ENCODE data around the gene CCNT1. TPM values are rescaled to one million over a fixed set of nuclear protein-coding genes. Genes with fewer than 3 reads are reported as not detected.

Gene CCNT1
- total RNA-seq, 1 experiment from 2014 or later = 69.4 TPM

DNA sequence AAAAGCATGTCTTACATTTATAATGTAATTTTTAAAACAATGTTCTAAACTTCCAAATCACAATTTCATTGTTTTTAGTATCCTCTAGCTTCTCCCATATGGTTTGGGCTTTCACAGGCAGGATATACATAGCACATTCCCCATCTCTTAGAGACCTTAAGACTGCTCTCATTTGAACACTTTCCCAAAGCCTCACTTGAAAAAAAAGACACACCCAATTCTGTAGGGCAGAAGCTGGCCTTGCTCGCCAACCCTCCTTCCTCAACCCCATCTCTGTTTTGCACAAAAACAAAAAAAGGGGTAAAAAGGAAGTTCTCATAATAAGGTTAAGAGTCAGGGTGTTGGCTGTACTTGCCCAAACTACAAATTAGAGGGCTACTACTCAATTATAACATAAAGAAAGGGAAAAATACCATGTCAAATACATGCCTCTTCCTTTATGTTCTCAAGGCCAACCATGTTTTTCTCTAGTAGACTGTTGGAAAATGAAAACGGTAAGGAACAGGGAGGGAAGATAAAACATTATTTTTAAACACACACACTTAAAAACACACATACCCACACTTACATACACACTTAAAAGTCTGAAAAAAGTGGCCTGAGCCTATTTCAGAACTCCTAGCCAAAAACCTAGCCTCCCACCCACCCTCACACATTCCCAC lies 24.6 kb downstream of the CCNT1 start:
- intact Hi-C loops (cut with micrococcal nuclease) = no loop called here
- ChIA-PET RAD21 (ENCODE audit: low non-redundant PET in 1 of 2, low total read pairs in 2 of 2, uncharacterized antibody in 2 of 2, unreplicated experiment in 2 of 2) (interaction anchor here in 1 of 2 experiments (0.7 kb wide), 1 partner anchor 1254 kb away, joined by 3 read pairs; no protein-coding TSS in a partner anchor), POLR2A (interaction anchor here (1.9 kb wide), 1 partner anchor 10 kb away, joined by 6 read pairs; the partner anchor contains the start of gene KANSL2), CTCF (no interaction called here)
- Histone ChIP-seq H3K27ac (ENCODE audit: low read depth, low read length) (no peak overlapping the region), H3K9ac (ENCODE audit: low read length) (no peak overlapping the region), H3K9me3 (ENCODE audit: control insufficient read depth in 1 of 2, insufficient read depth in 1 of 2, low read depth in 1 of 2, low read length in 2 of 2) (no peaks in the 10 kb centered on the region), H3K27me3 (ENCODE audit: insufficient read depth, low read length) (no peaks in the 10 kb centered on the region), H3K36me3 (ENCODE audit: control insufficient read depth in 1 of 2, insufficient read depth in 2 of 2, low read length in 2 of 2) (peaks cover 51 to 69% of the 10 kb centered on the region in 2 experiments), H3K79me2 (ENCODE audit: insufficient read depth, low read length) (peaks cover 77% of the 10 kb centered on the region), H3K4me1 (ENCODE audit: control insufficient read depth in 1 of 2, insufficient read depth in 2 of 2, low read length in 2 of 2) (no peaks in the 10 kb centered on the region), H3K4me3 (replicated peaks in 1 of 2; ENCODE audit: low read depth in 1 of 2, low read length in 2 of 2) (no peak overlapping the region), H4K20me1 (ENCODE audit: insufficient read depth) (peaks cover 5% of the 10 kb centered on the region; the same call in 1 of the 2 replicates), H3K9me2 (ENCODE audit: insufficient read depth) (no peaks in the 10 kb centered on the region), H3K4me2 (ENCODE audit: low read length) (no peak overlapping the region), H2AFZ (ENCODE audit: low read depth, low read length, poor library complexity, severe bottlenecking) (no peak overlapping the region)
- BruUV-seq (replicated peaks) = no TSS peak
- ATAC-seq (no peak), DNase-seq (ENCODE audit: low read depth, low spot score) (no peak)
- TF ChIP-seq, protein P1, sequence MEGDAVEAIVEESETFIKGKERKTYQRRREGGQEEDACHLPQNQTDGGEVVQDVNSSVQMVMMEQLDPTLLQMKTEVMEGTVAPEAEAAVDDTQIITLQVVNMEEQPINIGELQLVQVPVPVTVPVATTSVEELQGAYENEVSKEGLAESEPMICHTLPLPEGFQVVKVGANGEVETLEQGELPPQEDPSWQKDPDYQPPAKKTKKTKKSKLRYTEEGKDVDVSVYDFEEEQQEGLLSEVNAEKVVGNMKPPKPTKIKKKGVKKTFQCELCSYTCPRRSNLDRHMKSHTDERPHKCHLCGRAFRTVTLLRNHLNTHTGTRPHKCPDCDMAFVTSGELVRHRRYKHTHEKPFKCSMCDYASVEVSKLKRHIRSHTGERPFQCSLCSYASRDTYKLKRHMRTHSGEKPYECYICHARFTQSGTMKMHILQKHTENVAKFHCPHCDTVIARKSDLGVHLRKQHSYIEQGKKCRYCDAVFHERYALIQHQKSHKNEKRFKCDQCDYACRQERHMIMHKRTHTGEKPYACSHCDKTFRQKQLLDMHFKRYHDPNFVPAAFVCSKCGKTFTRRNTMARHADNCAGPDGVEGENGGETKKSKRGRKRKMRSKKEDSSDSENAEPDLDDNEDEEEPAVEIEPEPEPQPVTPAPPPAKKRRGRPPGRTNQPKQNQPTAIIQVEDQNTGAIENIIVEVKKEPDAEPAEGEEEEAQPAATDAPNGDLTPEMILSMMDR (IDR thresholded peaks at IDR 0.05 in 2 of 3, conservative IDR thresholded peaks at IDR 0.05 in 1 of 3; ENCODE audit: borderline replicate concordance in 1 of 3, insufficient read depth in 1 of 3, low read depth in 2 of 3, low read length in 2 of 3) = no peak
- no peak for TF ChIP-seq SP1 (IDR thresholded peaks at IDR 0.05; ENCODE audit: low read depth)
- TF ChIP-seq EZH2phosphoT487 (IDR thresholded peaks at IDR 0.05; ENCODE audit: borderline replicate concordance) = no peak
- TF ChIP-seq FOSL1 (IDR thresholded peaks at IDR 0.05; ENCODE audit: low read depth) = no peak
- TF ChIP-seq TCF7L2 (IDR thresholded peaks at IDR 0.05; ENCODE audit: borderline replicate concordance, extremely low read depth, insufficient read depth, insufficient read length) = no peak
- TF ChIP-seq, protein P2, sequence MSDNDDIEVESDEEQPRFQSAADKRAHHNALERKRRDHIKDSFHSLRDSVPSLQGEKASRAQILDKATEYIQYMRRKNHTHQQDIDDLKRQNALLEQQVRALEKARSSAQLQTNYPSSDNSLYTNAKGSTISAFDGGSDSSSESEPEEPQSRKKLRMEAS (IDR thresholded peaks at IDR 0.05) = no peak
- TF ChIP-seq SIN3A (IDR thresholded peaks at IDR 0.05; ENCODE audit: low read depth) = no peak
- TF ChIP-seq POLR2A (IDR thresholded peaks at IDR 0.05; ENCODE audit: borderline replicate concordance, extremely low read depth, insufficient read depth, insufficient read length) = no peak
- no peak for TF ChIP-seq ZNF274 (IDR thresholded peaks at IDR 0.05; ENCODE audit: low read depth, low read length)
- TF ChIP-seq CBX3 (IDR thresholded peaks at IDR 0.05; ENCODE audit: low read depth) = no peak
- TF ChIP-seq, protein P3, sequence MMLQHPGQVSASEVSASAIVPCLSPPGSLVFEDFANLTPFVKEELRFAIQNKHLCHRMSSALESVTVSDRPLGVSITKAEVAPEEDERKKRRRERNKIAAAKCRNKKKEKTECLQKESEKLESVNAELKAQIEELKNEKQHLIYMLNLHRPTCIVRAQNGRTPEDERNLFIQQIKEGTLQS (IDR thresholded peaks at IDR 0.05) = no peak
- TF ChIP-seq YY1 (IDR thresholded peaks at IDR 0.05; ENCODE audit: extremely low read depth, insufficient replicate concordance, low read depth, low read length) = no peak
- TF ChIP-seq, protein P4, sequence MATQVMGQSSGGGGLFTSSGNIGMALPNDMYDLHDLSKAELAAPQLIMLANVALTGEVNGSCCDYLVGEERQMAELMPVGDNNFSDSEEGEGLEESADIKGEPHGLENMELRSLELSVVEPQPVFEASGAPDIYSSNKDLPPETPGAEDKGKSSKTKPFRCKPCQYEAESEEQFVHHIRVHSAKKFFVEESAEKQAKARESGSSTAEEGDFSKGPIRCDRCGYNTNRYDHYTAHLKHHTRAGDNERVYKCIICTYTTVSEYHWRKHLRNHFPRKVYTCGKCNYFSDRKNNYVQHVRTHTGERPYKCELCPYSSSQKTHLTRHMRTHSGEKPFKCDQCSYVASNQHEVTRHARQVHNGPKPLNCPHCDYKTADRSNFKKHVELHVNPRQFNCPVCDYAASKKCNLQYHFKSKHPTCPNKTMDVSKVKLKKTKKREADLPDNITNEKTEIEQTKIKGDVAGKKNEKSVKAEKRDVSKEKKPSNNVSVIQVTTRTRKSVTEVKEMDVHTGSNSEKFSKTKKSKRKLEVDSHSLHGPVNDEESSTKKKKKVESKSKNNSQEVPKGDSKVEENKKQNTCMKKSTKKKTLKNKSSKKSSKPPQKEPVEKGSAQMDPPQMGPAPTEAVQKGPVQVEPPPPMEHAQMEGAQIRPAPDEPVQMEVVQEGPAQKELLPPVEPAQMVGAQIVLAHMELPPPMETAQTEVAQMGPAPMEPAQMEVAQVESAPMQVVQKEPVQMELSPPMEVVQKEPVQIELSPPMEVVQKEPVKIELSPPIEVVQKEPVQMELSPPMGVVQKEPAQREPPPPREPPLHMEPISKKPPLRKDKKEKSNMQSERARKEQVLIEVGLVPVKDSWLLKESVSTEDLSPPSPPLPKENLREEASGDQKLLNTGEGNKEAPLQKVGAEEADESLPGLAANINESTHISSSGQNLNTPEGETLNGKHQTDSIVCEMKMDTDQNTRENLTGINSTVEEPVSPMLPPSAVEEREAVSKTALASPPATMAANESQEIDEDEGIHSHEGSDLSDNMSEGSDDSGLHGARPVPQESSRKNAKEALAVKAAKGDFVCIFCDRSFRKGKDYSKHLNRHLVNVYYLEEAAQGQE (IDR thresholded peaks at IDR 0.05; ENCODE audit: low read depth) = no peak
